NCI-H526 (cell line): ENCODE measurements around the gene TMEM242.

Experiments used
- DNase-seq, 2 experiments: peaks; one replicate each; lab custom pipeline; 2025; lab: John Stamatoyannopoulos, UW

Gene TMEM242

GRCh38 chr6:157288575-157288974, 34.7 kb downstream of the TMEM242 start:
- DNase-seq: no peak

- DNase-seq: no peak
Measured at GRCh38 chr6:157287923-157288322, 35.4 kb downstream of the TMEM242 start.

DNA sequence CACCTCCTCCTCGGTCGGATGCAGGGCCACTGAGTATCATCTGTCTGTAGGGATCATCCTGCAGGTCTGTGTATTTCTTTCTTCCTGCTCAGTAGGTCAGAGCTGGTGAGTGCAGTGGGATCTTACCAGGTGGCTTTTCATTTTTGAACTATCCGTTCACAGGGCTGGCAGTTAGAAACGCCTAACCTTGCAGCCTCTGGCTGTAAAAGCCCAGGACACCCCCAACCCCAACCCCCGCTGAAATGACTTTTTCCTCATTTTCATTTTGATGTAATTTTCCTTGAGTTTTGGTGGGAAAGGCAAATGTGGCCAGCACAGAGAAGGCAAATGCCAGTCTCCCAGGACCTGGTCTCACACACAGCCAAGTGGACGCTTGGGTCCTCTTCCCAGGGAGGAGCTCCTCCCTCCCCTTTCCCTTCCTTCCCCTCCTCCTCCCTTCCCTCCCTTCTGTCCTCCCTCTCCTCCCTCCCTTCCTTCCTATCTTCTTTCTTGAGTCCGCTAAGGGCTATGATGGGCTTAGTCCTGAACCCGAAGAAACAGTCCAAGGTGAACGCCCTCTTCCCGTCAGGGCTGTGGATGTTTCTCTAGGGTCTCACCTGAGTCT, 36.0 kb downstream of the TMEM242 start:
- no peak for DNase-seq

DNA sequence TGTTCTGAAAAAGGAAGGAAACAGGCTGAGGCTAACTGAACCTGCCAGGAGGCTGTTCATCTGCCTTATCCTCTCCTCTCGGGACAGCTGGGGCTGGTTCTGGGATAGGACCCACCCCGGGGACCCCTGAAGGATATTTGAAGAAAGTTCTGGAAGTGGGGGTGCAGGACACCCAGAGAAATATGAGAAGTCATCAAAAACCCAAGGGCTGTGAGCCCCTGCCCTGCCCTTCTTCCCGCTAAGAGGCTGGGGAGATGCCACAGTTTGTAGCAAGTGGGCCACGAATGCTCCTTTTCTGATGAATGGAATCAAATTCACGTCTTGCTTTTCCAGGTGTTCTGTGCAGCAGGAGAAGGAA, 37.9 kb downstream of the TMEM242 start:
- no peak for DNase-seq

GRCh38 chr6:157284738-157285421, 38.4 kb downstream of the TMEM242 start:
- DNase-seq: no peak

DNA sequence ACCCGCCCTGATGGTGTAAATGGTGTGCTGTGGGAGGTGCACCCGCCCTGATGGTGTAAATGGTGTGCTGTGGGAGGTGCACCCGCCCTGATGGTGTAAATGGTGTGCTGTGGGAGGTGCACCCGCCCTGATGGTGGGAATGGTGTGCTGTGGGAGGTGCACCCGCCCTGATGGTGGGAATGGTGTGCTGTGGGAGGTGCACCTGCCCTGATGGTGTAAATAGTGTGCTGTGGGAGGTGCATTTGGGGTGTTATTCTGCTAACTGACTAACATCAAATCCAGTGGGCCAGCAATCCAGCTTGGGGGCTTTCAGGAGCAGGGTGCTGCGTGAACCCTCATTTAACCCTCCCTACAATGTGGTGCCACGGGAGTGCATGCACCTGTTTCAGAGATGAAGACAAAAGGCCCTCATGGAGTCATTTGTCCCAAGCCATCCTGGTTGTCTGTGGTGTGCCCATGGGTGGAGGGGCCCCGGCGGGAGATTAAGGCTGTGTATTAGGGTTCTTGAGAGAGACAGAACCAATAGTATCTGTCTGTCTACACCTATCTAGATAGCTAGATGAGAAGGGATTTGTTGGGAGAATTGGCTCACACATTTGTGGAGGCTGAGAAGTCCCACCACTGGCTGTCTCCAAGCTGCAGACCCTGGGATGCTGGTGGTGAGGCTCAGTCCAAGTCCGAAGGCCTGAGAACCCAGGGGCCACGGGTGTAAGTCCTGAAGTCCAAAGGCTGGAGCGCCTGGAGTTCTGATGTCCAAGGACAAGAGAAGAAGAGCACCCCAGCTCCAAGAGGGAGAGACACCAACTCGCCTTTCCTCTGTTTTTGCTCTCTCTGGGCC, 39.2 kb downstream of the TMEM242 start:
- DNase-seq: no peak

DNA sequence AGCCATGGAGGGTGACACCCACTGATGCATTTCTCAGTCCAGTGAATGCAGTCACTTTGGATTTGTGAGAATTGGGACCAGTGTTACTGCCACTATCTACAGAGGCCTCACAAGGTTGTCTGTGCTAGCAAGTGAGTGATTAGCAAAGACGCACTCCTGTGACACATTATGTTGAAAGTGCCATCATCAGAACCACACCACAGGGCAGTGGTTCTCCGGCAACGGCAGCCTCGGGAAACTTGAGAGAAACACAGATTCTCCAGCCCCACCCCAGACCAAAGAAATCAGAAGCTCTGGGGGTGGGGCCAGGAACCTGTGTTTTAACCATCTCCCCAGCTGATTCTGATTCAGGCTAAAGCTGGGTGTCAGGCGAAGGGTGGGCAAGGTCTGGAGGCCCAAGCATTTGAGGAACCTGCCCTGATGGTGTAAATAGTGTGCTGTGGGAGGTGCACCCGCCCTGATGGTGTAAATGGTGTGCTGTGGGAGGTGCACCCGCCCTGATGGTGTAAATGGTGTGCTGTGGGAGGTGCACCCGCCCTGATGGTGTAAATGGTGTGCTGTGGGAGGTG, 39.9 kb downstream of the TMEM242 start:
- no peak for DNase-seq

DNA sequence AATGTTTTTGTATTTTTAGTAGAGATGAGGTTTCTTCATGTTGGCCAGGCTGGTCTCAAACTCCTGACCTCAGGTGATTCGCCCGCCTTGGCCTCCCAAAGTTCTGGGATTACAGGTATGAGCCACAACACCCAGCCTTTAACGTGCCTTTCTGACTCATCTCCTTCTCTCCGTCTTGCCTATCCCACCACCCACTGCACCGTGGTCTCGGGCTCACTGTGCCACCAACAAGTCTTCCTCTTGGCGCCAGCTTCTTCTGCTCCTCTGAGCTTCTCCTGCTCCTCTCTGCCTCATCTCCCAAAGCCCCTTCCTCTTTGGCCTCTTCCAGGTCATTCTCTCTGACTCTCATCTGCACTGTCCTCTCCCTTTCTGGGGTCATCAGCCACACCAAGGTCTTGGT, 41.0 kb downstream of the TMEM242 start:
- no peak for DNase-seq

GRCh38 chr6:157281570-157281969, 41.7 kb downstream of the TMEM242 start:
- DNase-seq: peak in 1 of 2 experiments; percentile 52

DNA sequence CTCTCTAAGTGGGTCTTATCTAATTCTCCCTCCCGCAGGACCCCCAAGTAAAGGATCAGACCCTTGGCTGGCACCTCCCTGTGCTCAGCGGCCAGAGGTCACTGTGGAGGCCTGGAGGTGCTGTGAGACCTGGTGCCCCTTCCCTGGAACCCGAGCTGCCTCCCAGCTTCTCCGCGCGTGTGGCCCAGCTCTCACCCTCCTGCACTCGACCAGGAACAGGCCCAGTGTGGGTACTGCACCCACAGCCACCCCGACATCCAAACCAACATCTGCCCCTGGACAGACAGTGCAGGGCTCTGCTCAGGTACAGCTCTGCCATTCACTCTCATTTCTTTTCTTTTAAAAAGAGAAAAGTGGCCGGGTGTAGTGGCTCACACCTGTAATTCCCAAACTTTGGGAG, 42.4 kb downstream of the TMEM242 start:
- no peak for DNase-seq

DNA sequence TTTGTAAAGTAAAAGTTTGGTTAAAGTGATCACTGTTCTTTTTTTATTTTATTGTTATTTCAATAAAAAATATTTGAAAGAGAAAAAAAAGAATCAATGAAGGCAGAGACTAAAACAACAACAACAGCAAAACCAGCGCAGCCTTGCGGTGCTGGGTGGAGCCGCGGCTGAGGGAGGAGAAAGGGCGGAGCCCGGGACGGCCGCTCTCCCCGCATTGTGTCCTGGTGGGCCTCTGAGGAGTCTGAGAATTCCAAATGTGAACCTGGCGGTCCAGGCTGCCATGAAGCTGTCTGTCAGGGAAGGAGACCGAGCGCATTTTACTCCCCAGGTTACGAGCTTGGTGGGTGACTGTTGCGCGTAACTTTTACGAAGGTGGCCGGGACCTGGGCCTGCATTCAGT, 43.2 kb downstream of the TMEM242 start:
- DNase-seq: no peak

DNA sequence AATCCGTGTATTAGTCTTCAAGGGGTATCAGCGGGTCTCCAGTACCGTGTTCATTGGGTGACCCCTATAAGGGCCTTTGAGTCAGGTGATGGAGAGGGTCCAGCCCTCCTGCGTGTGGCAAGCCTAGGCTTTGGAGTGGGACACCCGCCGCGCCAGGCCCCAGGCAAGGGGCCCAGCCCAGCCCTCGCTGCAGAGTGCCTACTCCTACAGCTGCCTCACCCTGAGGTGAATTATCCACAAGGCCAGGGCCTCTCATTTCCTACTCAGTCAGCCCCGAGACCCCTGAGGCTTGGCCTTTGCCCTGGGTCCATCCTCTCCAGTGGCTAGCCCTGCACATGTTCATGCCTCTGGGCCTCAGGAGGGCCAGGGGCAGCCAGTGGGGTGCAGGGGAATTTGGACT, 45.1 kb downstream of the TMEM242 start:
- DNase-seq: no peak

DNA sequence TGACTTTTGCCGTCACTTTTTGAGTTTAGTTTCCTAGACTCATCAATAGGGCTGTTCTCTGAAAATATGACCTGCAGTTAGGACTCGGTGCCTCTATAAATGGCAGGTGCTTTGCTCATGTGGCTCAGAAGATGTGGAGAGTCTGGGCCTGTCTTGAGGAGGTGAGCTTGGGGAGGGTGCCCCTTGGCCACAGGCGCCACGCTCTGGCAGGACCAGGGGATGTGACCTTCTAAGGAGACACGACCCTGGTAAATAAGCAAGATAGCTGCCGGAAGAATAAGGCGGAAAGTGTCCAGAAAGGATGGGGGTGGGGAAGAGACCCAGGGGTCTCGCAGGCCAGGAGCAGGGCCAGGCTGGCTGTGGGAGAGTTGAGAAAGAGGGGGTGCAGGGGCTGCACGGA, 46.6 kb downstream of the TMEM242 start:
- DNase-seq: no peak

DNA sequence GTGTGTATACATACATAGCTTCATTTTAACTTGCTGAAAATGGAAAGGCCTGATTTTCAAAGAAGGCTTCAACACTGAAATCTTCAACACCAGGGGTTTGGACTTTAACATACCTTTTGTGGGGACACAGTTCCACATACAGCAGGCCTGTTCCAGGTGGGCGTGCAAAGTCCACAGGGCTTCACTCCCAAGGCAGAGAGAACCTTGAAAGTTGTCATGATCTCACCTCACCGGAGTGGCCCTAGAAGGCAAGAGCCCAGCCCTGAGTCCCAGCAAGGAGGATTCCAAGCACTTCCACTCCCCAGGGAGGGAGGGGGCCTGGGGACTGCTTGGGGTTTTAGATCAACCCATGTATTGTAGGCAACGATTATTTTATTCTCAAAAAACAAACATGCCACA, 47.2 kb downstream of the TMEM242 start:
- DNase-seq: no peak

DNA sequence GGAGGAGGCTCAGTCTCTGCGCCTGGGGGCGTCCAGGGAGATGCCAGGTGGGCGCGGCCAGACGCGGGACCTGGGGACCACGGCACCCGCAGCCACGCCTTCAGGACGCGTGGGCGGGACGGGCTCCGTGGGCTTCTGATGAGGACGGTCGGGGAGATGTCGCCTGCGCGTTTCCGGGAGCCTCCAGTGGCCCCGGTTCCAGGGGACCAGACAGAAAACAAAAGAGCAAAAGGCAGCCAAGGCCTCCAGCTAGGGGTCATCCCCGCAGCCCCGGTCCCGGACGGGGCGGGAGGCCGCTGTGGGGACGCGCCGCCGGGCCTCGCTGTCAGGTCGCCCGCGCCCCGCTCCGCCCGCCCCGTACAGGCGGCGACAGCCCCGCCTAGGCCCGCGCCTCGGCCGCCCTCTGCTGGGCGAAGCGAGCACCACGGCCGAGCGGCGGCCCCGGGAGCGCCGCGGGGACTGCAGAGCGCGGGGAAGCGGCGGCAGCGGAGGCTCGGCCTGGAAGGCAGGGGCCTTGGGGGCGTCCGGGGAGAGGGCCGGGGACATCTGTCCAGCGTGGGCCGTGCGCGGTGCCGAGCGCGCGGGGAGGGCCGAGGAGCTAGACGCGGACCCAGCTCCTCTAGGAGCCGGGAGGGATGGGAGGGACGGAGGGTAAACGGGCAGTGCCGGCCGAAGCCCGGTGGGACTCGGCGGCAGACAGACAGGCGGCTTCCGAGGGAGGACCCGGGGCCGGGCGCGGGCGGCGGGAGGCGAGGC, 48.7 kb downstream of the TMEM242 start:
- peak; percentile 24 to 88 for DNase-seq

DNA sequence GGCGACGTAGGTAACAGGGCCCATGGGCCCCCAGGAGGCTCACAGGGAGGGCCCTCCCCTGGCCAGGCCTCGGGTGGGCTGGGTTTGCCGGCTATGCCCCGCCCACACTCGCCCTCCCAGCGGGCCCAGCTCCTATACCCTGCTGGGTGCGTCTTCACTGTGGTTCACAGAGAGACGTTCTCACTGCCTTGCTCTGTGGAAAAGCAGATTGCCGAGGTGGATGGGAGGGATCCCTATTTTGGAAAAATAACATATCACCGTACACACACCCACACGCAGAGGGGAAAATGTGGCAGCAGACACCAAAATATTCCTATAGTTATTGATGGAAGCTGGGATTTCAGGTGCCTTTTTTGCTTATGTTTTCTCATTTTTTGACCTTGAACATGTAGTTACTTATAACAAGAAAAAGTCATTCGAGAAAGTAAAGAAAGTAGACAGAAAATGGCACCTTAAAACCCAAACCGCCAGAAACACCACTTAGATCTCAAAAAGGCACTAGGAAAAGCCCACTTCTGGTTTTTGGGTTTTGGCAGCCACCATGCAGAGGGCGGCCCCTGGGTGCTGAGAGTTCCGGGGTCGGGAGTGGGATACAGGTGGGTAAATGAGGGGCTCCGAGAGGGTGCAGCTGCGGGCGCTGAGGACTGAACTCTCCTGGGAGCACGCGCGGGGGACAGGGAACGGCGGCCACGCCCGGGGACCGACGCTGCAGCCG, 49.4 kb downstream of the TMEM242 start:
- peak in 1 of 2 experiments; percentile 75 for DNase-seq

- DNase-seq: peak in 1 of 2 experiments; percentile 51
Measured at GRCh38 chr6:157272866-157273755, 50.2 kb downstream of the TMEM242 start.

GRCh38 chr6:157272372-157272771, 50.9 kb downstream of the TMEM242 start:
- DNase-seq: no peak

GRCh38 chr6:157271911-157272310, 51.4 kb downstream of the TMEM242 start:
- DNase-seq: peak in 1 of 2 experiments; percentile 53

DNA sequence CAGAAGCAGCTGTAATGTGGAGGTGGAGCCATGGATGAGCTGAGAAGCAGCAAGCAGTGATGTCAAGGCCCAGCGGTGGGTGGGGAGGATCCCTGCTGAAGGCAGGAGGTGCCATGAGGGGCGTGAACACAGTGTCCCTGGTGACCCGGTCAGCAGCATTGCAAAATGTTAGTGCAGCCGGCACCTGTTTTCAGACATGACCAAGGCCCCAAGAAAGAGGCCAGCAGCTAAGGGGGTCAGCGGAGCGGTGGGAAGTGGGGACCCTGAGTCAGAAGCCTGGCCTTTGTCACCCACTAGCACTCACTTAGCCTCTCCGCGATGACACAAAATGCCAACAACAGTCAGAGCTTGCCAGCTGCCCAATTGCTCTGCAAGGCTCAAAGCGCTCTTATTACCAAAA, 51.9 kb downstream of the TMEM242 start:
- no peak for DNase-seq
